Measurements from ENCODE around the gene HMCN1.

DNA sequence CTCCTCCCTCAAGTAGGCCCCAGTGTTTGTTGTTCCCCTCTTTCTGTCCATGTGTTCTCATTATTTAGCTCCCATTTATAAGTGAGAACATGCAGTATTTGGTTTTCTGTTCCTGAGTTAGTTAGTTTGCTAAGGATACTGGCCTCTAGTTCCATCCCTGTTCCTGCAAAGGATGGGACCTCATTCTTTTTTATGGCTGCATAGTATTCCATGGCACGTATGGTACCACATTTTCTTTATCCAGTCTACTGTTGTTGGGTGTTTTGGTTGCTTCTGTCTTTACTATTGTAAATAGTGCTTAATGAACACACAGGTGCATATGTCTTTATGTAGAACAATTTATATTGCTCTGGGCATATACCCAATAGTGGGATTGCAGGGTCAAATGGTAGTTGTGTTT lies 408.0 kb downstream of the HMCN1 start:
- TF ChIP-seq, protein P1, sequence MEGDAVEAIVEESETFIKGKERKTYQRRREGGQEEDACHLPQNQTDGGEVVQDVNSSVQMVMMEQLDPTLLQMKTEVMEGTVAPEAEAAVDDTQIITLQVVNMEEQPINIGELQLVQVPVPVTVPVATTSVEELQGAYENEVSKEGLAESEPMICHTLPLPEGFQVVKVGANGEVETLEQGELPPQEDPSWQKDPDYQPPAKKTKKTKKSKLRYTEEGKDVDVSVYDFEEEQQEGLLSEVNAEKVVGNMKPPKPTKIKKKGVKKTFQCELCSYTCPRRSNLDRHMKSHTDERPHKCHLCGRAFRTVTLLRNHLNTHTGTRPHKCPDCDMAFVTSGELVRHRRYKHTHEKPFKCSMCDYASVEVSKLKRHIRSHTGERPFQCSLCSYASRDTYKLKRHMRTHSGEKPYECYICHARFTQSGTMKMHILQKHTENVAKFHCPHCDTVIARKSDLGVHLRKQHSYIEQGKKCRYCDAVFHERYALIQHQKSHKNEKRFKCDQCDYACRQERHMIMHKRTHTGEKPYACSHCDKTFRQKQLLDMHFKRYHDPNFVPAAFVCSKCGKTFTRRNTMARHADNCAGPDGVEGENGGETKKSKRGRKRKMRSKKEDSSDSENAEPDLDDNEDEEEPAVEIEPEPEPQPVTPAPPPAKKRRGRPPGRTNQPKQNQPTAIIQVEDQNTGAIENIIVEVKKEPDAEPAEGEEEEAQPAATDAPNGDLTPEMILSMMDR (IDR thresholded peaks at IDR 0.05), result no peak
- TF ChIP-seq POLR2A (IDR thresholded peaks at IDR 0.05), result no peak

Data from thyroid gland (tissue), 4 donors.